Right atrium auricular region (tissue), 2 donors: ENCODE data around the gene GGNBP2. TPM values are rescaled to one million over a fixed set of nuclear protein-coding genes. Genes with fewer than 3 reads are reported as not detected.

ENCODE experiments used
- DNase-seq: peaks from one replicate; pipeline ENCODE4 v3.0.0-alpha.2; 2019; ENCODE audit warnings: low spot score
- H3K27ac ChIP-seq, 2 donors: fragments of 200-600 bp; sonication (generic); 1 replicate in 1 of 2; 2 replicates in 1 of 2; pipeline ENCODE4 v1.5.1; 2016 to 2019
- H3K27me3 ChIP-seq, 2 donors: fragments of 200-600 bp; sonication (generic); one replicate each; pipeline versions ENCODE4 v1.5.1 to v1.6.0; 2017 to 2019
- H3K36me3 ChIP-seq: fragments of 200-600 bp; sonication (generic); one replicate; pipeline ENCODE4 v1.5.1; 2016
- H3K4me1 ChIP-seq, 2 donors: fragments of 200-600 bp; sonication (generic); one replicate each; pipeline versions ENCODE4 v1.5.1 to v1.6.0; 2017 to 2019
- H3K4me3 ChIP-seq, 2 donors: fragments of 200-600 bp; sonication (generic); 1 replicate in 1 of 2; 2 replicates in 1 of 2; pipeline ENCODE4 v1.5.1; 2017 to 2019; ENCODE audit warnings: mild to moderate bottlenecking in 1 of 2, moderate library complexity in 1 of 2
- H3K9me3 ChIP-seq, 2 donors: fragments of 200-600 bp; sonication (generic); one replicate each; pipeline ENCODE4 v1.5.1; 2019
- total RNA-seq, 2 donors: library from RNA; depleted of rRNA; stranded (reverse); fragments of >200 nt; gene quantifications; one replicate each; pipeline ENCODE4 v1.1.0, GENCODE V29; 2016
- TF ChIP-seq, protein P1 (sequence below), 2 donors: fragments of 200-600 bp; sonication (generic); IDR thresholded peaks; one replicate each; pipeline ENCODE4 v1.5.1; 2019; ENCODE audit warnings: antibody characterized with exemption in 2 of 2

The GGNBP2 gene, protein sequence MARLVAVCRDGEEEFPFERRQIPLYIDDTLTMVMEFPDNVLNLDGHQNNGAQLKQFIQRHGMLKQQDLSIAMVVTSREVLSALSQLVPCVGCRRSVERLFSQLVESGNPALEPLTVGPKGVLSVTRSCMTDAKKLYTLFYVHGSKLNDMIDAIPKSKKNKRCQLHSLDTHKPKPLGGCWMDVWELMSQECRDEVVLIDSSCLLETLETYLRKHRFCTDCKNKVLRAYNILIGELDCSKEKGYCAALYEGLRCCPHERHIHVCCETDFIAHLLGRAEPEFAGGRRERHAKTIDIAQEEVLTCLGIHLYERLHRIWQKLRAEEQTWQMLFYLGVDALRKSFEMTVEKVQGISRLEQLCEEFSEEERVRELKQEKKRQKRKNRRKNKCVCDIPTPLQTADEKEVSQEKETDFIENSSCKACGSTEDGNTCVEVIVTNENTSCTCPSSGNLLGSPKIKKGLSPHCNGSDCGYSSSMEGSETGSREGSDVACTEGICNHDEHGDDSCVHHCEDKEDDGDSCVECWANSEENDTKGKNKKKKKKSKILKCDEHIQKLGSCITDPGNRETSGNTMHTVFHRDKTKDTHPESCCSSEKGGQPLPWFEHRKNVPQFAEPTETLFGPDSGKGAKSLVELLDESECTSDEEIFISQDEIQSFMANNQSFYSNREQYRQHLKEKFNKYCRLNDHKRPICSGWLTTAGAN
- 10 to 100 TPM; 26.7 to 30.1 TPM for total RNA-seq

- Histone ChIP-seq H3K27ac (peak within 1 kb of the TSS; percentile 100), H3K4me1 (peaks cover 0 to 46% of the 10 kb centered on the region in 2 donors), H3K36me3 (no peaks in the 10 kb centered on the region), H3K27me3 (no peaks in the 10 kb centered on the region), H3K4me3 (peak within 1 kb of the TSS; percentile 98), H3K9me3 (no peaks in the 10 kb centered on the region)
- DNase-seq = peak; percentile 89
- TF ChIP-seq, protein P1, sequence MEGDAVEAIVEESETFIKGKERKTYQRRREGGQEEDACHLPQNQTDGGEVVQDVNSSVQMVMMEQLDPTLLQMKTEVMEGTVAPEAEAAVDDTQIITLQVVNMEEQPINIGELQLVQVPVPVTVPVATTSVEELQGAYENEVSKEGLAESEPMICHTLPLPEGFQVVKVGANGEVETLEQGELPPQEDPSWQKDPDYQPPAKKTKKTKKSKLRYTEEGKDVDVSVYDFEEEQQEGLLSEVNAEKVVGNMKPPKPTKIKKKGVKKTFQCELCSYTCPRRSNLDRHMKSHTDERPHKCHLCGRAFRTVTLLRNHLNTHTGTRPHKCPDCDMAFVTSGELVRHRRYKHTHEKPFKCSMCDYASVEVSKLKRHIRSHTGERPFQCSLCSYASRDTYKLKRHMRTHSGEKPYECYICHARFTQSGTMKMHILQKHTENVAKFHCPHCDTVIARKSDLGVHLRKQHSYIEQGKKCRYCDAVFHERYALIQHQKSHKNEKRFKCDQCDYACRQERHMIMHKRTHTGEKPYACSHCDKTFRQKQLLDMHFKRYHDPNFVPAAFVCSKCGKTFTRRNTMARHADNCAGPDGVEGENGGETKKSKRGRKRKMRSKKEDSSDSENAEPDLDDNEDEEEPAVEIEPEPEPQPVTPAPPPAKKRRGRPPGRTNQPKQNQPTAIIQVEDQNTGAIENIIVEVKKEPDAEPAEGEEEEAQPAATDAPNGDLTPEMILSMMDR (IDR thresholded peaks at IDR 0.05) = no peak
Observed at GRCh38 chr17:36544307-36545076, at the start of gene GGNBP2. TSS of gene GGNBP2 (plus strand) at chr17:36544919. CDS start at chr17:36545725, 806 bp downstream.

GRCh38 chr17:36495076-36495578, 49.6 kb upstream of the GGNBP2 start:
- peaks cover 67% of the 10 kb centered on the region for H3K36me3 ChIP-seq
- TF ChIP-seq, protein P1 (IDR thresholded peaks at IDR 0.05) = no peak
- H3K4me1 ChIP-seq = no peaks in the 10 kb centered on the region
- no peak overlapping the region for H3K27ac ChIP-seq
- DNase-seq = no peak
- no peak overlapping the region for H3K4me3 ChIP-seq
- no peaks in the 10 kb centered on the region for H3K9me3 ChIP-seq
- H3K27me3 ChIP-seq = no peaks in the 10 kb centered on the region

DNA sequence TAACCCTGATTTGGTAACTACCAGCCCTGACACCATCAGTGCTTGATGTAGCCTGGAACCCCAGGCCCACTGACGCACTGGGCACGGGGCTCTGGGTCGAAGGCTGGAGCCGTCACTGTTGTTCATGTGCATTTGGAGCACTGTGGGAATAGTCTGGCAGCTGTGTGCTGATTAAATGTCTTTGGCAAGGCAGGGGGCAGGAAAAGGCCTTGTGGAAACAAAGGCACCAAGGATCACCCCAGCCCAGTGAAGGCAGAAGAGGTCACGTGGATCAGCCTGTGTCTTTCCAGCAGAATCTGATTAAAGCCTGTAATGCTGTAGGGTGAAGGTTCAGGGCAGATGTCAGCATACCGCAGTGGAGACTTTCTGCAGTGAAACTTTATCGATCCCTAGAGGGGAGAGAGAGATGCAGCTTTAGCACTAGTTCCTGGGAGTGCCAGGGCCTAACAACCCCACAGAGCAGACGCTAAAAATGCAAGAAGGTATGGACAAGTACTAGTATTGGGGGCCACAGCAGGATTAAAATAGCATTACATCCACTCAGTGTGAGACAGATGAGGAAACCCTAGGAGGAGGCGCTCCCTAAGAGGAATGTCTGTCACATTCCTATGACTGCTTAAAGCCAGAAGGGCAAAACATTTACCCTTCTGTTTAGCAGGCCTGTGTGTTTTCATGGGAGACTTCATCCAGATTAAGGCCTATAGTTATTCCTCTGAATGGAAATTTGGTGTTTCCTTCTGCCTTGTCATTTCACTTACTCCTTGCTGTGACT, 48.5 kb upstream of the GGNBP2 start:
- Histone ChIP-seq H3K27ac (no peak overlapping the region), H3K4me1 (no peaks in the 10 kb centered on the region), H3K4me3 (no peak overlapping the region), H3K27me3 (no peaks in the 10 kb centered on the region), H3K9me3 (no peaks in the 10 kb centered on the region), H3K36me3 (peaks cover 67% of the 10 kb centered on the region)
- DNase-seq = no peak
- TF ChIP-seq, protein P1 (IDR thresholded peaks at IDR 0.05) = no peak

GRCh38 chr17:36498155-36498554, 46.6 kb upstream of the GGNBP2 start:
- H3K27ac ChIP-seq = no peak overlapping the region
- H3K27me3 ChIP-seq = no peaks in the 10 kb centered on the region
- TF ChIP-seq, protein P1 (IDR thresholded peaks at IDR 0.05) = no peak
- no peaks in the 10 kb centered on the region for H3K9me3 ChIP-seq
- no peak for DNase-seq
- no peak overlapping the region for H3K4me3 ChIP-seq
- H3K4me1 ChIP-seq = no peaks in the 10 kb centered on the region
- peaks cover 61% of the 10 kb centered on the region for H3K36me3 ChIP-seq
